ENCODE measurements around the gene HIVEP3.

DNA sequence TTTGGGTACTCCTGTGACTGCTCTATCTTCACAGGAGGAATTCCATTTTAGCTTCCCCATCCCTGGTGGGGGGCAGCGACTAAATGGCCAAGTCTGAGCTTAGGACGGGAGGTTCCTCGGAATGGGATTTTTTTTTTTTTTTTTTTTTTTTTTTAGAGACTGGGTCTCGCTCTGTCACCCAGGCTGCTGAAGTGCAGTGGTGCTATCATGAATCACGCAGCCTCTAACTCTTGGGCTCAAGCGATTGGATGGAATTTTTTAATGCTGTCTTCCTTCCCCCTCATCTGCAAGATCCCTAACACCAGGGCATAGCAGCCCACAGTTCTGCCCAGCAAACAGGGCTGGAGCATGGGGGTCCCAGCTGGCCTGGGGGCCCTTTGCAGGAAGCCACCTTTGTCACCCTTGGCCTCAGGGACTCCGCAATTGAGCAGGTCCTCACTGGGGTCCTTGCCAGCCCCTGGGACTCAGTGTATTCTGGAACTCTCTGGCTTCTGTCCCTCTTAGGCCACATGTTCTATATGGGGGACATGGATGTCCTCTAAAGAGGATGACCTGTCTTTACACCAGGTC, 421.2 kb downstream of the HIVEP3 start:
- TF ChIP-seq CTCF (IDR thresholded peaks at IDR 0.05) (no peak), EZH2 (IDR thresholded peaks at IDR 0.05) (no peak), EZH2phosphoT487 (IDR thresholded peaks at IDR 0.05) (no peak)
